Measurements from ENCODE around the gene TCL1A. TPM values are rescaled to one million over a fixed set of nuclear protein-coding genes. Genes with fewer than 3 reads are reported as not detected.

The TCL1A gene
- total and polyA plus RNA-seq, 10 of the 15 experiments (the other 5 are each of a cell fraction or from before 2014, with no cell fraction given): 5.9 to 283 (median 113) TPM

- no peaks in the 10 kb centered on the region for H3K27me3 ChIP-seq (replicated peaks in 1 of 2; ENCODE audit: control insufficient read depth in 2 of 2, insufficient read depth in 2 of 2, low read length in 1 of 2)
- peaks cover 8% of the 10 kb centered on the region for H3K4me1 ChIP-seq (ENCODE audit: control insufficient read depth, insufficient read depth, low read length)
- WGBS (ENCODE audit: insufficient coverage, insufficient replicate concordance, low lambda C conversion rate, missing lambda C conversion rate): 17% methylated on average over 8 of the region's 8 CpGs
- SMC1A ChIA-PET (ENCODE audit: uncharacterized antibody, unreplicated experiment): interaction anchor here (0.8 to 8.3 kb wide), 21 partner anchors 8 to 164 kb away, joined by 3 to 78 read pairs (median 4); partner anchors contain the start of gene SYNE3
- no peaks in the 10 kb centered on the region for H3K79me2 ChIP-seq (ENCODE audit: control insufficient read depth, insufficient read depth, low read length)
- H3K4me2 ChIP-seq (ENCODE audit: control insufficient read depth, insufficient read depth): no peak overlapping the region; the same call in 1 of the 2 replicates
- H3K9ac ChIP-seq (ENCODE audit: control insufficient read depth, insufficient read depth, low read length): no peak overlapping the region
- TF ChIP-seq SMC3 (IDR thresholded peaks at IDR 0.05; ENCODE audit: borderline replicate concordance, low read length) (peak; percentile 44; the same call in 1 of the 2 replicates), ZBTB33 (IDR thresholded peaks at IDR 0.05) (no peak), CBX5 (IDR thresholded peaks at IDR 0.05; ENCODE audit: low read depth) (no peak), CTCF (IDR thresholded peaks at IDR 0.05 in 2 of 3, conservative IDR thresholded peaks at IDR 0.05 in 1 of 3; ENCODE audit: control insufficient read depth in 2 of 3, extremely low read depth in 1 of 3, insufficient read depth in 1 of 3, low read depth in 3 of 3, low read length in 3 of 3) (peak; percentile 31 to 45 (median 44); a peak in 5 of 6 replicates), MTA3 (IDR thresholded peaks at IDR 0.05; ENCODE audit: borderline replicate concordance, low read length) (no peak), IKZF2 (IDR thresholded peaks at IDR 0.05) (no peak), CBX3 (IDR thresholded peaks at IDR 0.05; ENCODE audit: borderline replicate concordance, low read depth) (no peak), BHLHE40 (IDR thresholded peaks at IDR 0.05; ENCODE audit: borderline replicate concordance in 1 of 2, low read depth in 2 of 2, low read length in 1 of 2) (peak; percentile 29 to 88; a peak in 3 of 4 replicates), HSF1 (IDR thresholded peaks at IDR 0.05; ENCODE audit: low read depth, low read length) (no peak), RAD21 (IDR thresholded peaks at IDR 0.05; ENCODE audit: insufficient read depth, low read depth, low read length) (peak; percentile 44; the same call in 1 of the 2 replicates)
- no peak overlapping the region for H3K27ac ChIP-seq (ENCODE audit: control insufficient read depth, insufficient read depth)
- ATAC-seq: peak; percentile 63
- BruUV-seq (replicated peaks): no TSS peak
- H3K36me3 ChIP-seq (ENCODE audit: control insufficient read depth in 2 of 2, insufficient read depth in 2 of 2, low read length in 1 of 2): no peaks in the 10 kb centered on the region
- no peaks in the 10 kb centered on the region for H4K20me1 ChIP-seq (ENCODE audit: control insufficient read depth, insufficient read depth)
- no peak overlapping the region for H2AFZ ChIP-seq (ENCODE audit: control insufficient read depth, low read depth, low read length)
- no peak overlapping the region for H3K4me3 ChIP-seq
- CTCF ChIA-PET: interaction anchor here (0.6 to 8.8 kb wide), 29 partner anchors 10 to 894 kb away, joined by 3 to 217 read pairs (median 5); no protein-coding TSS in a partner anchor
- no peak for DNase-seq (ENCODE audit: low read depth, low spot score)
- in situ Hi-C loops (cut with MboI): loop anchor here (5.0 to 10.0 kb wide), 3 partner anchors 73 to 315 kb away; no protein-coding TSS in a partner anchor
- no peaks in the 10 kb centered on the region for H3K9me3 ChIP-seq (replicated peaks; ENCODE audit: control insufficient read depth, insufficient read depth, low read length)
- intact Hi-C loops (cut with micrococcal nuclease; ENCODE audit: unreplicated experiment): no loop called here
- FAIRE-seq: no peak
- POLR2A ChIA-PET: interaction anchor here (0.6 to 0.8 kb wide), 4 partner anchors 18 to 1020 kb away, joined by 3 to 7 read pairs (median 4); partner anchors contain the start of gene TCL1A
- RAD21 ChIA-PET (ENCODE audit: unreplicated experiment): interaction anchor here (0.5 to 3.1 kb wide), 18 partner anchors 11 to 237 kb away, joined by 3 to 44 read pairs (median 5); no protein-coding TSS in a partner anchor
These were observed 33.8 kb downstream of the TCL1A start for GRCh38 chr14:95679998-95680735.

All from GM12878 (cell line).